Lower leg skin (tissue), 3 donors: ENCODE data around the gene DNAH12.

Source experiments
- CTCF ChIP-seq, 3 donors: fragments of 450-650 bp; IDR thresholded peaks; one replicate each; pipeline ENCODE4 v1.5.1; 2016; ENCODE audit warnings: antibody characterized with exemption in 3 of 3, mild to moderate bottlenecking in 3 of 3, moderate library complexity in 2 of 3
- POLR2A ChIP-seq, 2 donors: fragments of 450-650 bp; IDR thresholded peaks; one replicate each; pipeline ENCODE4 v1.6.1; 2016 to 2017; ENCODE audit warnings: antibody characterized with exemption in 2 of 2, mild to moderate bottlenecking in 1 of 2, moderate library complexity in 1 of 2

DNA sequence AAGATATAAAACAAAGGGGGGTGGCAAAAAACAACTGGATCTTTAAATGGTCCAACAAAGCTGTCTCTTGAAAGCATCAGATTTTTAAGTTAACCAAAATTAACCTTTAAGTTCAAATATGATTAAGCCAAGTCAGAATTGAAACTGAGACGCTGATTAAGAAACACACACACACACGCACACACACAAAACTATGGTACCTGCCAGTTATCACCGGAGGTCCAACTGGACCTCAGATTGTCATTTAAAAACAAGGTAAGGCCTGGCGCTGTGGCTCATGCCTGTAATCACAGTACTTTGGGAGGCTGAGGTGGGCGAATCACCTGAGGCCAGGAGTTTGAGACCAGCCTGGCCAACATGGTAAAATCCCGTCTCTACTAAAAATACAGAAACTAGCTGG, 42.6 kb upstream of the DNAH12 start:
- no peak for TF ChIP-seq CTCF (IDR thresholded peaks at IDR 0.05)
- no peak for TF ChIP-seq POLR2A (IDR thresholded peaks at IDR 0.05)
